ENCODE measurements around the gene LRRC74B. TPM values are rescaled to one million over a fixed set of nuclear protein-coding genes. Genes with fewer than 3 reads are reported as not detected.

The LRRC74B gene
- polyA plus RNA-seq, 2 of the 4 experiments (the other 2 are of a cell fraction): 0.08 to 0.10 TPM

GRCh38 chr22:21079493-21079892 lies 33.7 kb downstream of the LRRC74B start (continued):
- TF ChIP-seq, protein P1, sequence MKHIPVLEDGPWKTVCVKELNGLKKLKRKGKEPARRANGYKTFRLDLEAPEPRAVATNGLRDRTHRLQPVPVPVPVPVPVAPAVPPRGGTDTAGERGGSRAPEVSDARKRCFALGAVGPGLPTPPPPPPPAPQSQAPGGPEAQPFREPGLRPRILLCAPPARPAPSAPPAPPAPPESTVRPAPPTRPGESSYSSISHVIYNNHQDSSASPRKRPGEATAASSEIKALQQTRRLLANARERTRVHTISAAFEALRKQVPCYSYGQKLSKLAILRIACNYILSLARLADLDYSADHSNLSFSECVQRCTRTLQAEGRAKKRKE (CRISPR knock-in tag; IDR thresholded peaks at IDR 0.05; ENCODE audit: low read depth): no peak

DNA sequence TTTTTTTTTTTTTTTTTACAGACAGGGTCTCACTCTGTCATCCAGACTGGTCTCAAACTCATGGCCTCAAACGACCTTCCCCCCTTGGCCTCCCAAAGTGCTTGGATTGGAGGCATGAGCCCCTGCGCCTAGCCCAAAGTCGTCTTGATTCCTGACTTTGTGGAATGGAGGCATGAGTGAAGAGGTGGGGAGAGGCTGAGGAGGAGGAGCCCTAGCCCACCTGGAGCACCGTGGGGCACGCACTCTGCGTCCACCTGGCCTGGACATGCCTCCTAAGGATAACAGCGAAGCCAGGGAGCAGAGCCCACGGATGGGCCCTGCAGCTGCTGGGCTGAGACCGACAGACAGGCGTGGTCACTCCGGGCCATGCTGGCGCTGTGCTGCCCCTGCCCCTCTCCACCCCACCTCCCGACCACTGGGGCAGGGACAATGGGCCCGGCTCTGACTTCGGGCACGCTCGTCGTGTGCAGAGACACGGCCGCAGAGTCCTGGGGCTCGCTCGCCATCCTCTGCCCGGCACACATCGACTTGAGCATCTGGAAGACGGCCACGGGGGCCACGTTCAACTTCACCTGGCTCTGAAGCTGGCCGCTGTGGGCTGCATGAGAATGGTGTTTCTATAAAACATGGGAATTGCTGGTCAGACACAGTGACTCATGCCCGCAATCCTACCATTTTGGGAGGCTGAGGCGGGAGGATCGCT lies 34.8 kb downstream of the LRRC74B start:
- TF ChIP-seq RCOR1 (IDR thresholded peaks at IDR 0.05; ENCODE audit: low read depth, low read length): no peak
- TF ChIP-seq ZNF302 (CRISPR knock-in tag; IDR thresholded peaks at IDR 0.05): no peak
- TF ChIP-seq BCL3 (IDR thresholded peaks at IDR 0.05): no peak
- TF ChIP-seq POLR2A (IDR thresholded peaks at IDR 0.05; ENCODE audit: low read length): no peak
- TF ChIP-seq HOXB13 (CRISPR knock-in tag; IDR thresholded peaks at IDR 0.05; ENCODE audit: low read depth): no peak
- TF ChIP-seq EHF (CRISPR knock-in tag; IDR thresholded peaks at IDR 0.05): no peak
- TF ChIP-seq RNF2 (IDR thresholded peaks at IDR 0.05; ENCODE audit: borderline replicate concordance, low read depth): no peak
- no peak for TF ChIP-seq MAFK (IDR thresholded peaks at IDR 0.05; ENCODE audit: partially characterized antibody)
- no peak for TF ChIP-seq HMGXB4 (CRISPR knock-in tag; IDR thresholded peaks at IDR 0.05; ENCODE audit: borderline replicate concordance)
- TF ChIP-seq EP300 (IDR thresholded peaks at IDR 0.05): no peak
- no peak for TF ChIP-seq HES2 (IDR thresholded peaks at IDR 0.05)
- no peak for TF ChIP-seq POLR2AphosphoS2 (conservative IDR thresholded peaks at IDR 0.05; ENCODE audit: low read length)
- 81% methylated on average over 8 of the region's 31 CpGs for WGBS (ENCODE audit: missing lambda C conversion rate)
- ATAC-seq (no peak), FAIRE-seq (no peak), DNase-seq (ENCODE audit: low read depth in 1 of 2, low spot score in 1 of 2) (no peak)
- H3K4me2 ChIP-seq: no peak overlapping the region
- H3K27ac ChIP-seq: no peak overlapping the region
- POLR2A ChIA-PET: no interaction called here
- CTCF ChIA-PET: no interaction called here
- no peak overlapping the region for H3K4me3 ChIP-seq
- no peaks in the 10 kb centered on the region for H3K9me3 ChIP-seq
- no peaks in the 10 kb centered on the region for H3K4me1 ChIP-seq

GRCh38 chr22:21082248-21082647 lies 36.5 kb downstream of the LRRC74B start:
- POLR2A ChIA-PET: no interaction called here
- 79% methylated on average over 6 of the region's 6 CpGs for WGBS (ENCODE audit: missing lambda C conversion rate)
- no peak for FAIRE-seq

More at GRCh38 chr22:21082248-21082647, 36.5 kb downstream of the LRRC74B start:
- ATAC-seq (no peak), DNase-seq (ENCODE audit: low read depth in 1 of 2, low spot score in 1 of 2) (no peak)
- Histone ChIP-seq H3K4me3 (no peak overlapping the region), H3K27ac (no peak overlapping the region), H3K9me3 (no peaks in the 10 kb centered on the region), H3K4me1 (no peaks in the 10 kb centered on the region), H3K4me2 (no peak overlapping the region)
- TF ChIP-seq GATA3 (IDR thresholded peaks at IDR 0.05; ENCODE audit: borderline replicate concordance) (no peak), BHLHE40 (IDR thresholded peaks at IDR 0.05; ENCODE audit: low read depth, low read length) (no peak), KDM1A (IDR thresholded peaks at IDR 0.05; ENCODE audit: low read depth) (no peak), BCL3 (IDR thresholded peaks at IDR 0.05) (no peak), ZSCAN20 (CRISPR knock-in tag; IDR thresholded peaks at IDR 0.05) (no peak), HES2 (IDR thresholded peaks at IDR 0.05) (no peak), ELK1 (IDR thresholded peaks at IDR 0.05; ENCODE audit: low read depth, low read length) (no peak), HOXB13 (CRISPR knock-in tag; IDR thresholded peaks at IDR 0.05; ENCODE audit: low read depth) (no peak), ESRRA (IDR thresholded peaks at IDR 0.05; ENCODE audit: borderline replicate concordance, low read length) (no peak), SREBF2 (IDR thresholded peaks at IDR 0.05) (no peak), ZFP36 (IDR thresholded peaks at IDR 0.05; ENCODE audit: borderline replicate concordance, partially characterized antibody) (no peak), NPAS2 (CRISPR knock-in tag; IDR thresholded peaks at IDR 0.05; ENCODE audit: borderline replicate concordance) (no peak), POLR2A (IDR thresholded peaks at IDR 0.05; ENCODE audit: low read length) (no peak), EHMT2 (IDR thresholded peaks at IDR 0.05; ENCODE audit: low read depth) (no peak), PHF8 (IDR thresholded peaks at IDR 0.05; ENCODE audit: borderline replicate concordance, low read depth) (no peak), JUN (IDR thresholded peaks at IDR 0.05) (no peak), RCOR1 (IDR thresholded peaks at IDR 0.05; ENCODE audit: low read depth, low read length) (no peak)
- CTCF ChIA-PET: no interaction called here
